Effector CD8-positive, alpha-beta T cell (primary cell): Measurements from ENCODE around the gene PGGT1B.

Source experiments
- DNase-seq: peaks from one replicate; lab custom pipeline; 2025; lab: John Stamatoyannopoulos, UW
- total RNA-seq, 4 experiments: gene quantifications; one replicate each; lab custom pipeline; 2026; lab: John Stamatoyannopoulos, UW

The PGGT1B gene
- total RNA-seq = 37.9 to 57.5 (median 50.7) reads per million in 4 experiments

- DNase-seq = peak; percentile 40
These were observed at the start of gene PGGT1B for GRCh38 chr5:115262321-115263077. PGGT1B (minus strand) TSS chr5:115262877; CDS start chr5:115262851, 26 bp downstream.

- DNase-seq = no peak
These were observed 47.2 kb upstream of the PGGT1B start for GRCh38 chr5:115309751-115310370.

GRCh38 chr5:115308815-115309214 lies 46.1 kb upstream of the PGGT1B start:
- DNase-seq = no peak

DNA sequence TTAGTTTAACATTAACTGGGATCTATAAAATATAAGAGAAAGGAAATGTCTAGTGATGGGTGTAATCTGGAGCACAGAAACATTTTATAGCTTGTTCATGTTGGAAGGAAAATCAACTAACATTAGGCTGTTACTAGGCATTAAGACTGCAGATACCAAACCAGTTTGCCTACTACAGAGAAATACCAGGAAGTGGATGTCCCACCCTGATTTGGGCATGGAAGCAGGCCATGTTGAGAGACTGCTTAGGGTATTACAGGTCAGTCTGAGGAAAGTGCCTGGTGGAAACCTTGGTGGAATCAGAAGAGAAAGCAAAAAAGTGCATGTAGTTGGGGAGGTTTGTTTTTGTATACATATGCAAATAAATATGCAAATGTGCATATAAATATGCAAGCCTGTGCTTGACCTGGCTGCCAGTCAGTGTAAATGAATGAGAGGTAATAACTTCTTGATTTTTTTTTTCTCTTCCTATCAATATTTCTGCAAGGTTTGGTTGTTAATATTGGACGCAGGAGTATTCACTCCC lies 43.4 kb upstream of the PGGT1B start:
- no peak for DNase-seq

DNA sequence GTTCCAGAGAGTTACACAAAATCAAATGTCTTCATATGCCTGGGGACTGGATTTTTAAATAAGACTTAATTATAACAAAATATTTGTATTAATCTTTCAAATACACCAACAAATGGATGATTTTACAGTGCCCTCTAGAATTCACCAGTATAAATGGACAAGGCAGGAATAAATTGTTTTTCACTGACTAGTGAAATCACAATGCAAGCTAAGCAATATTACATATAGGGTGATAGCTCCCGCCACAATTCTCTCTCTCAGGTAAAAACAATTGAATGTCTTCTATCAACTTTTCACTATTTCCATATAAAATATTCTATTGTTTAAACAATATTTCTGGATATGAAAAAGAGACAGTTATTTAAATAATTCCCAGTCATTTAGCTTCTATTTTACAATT lies 41.8 kb upstream of the PGGT1B start:
- no peak for DNase-seq

GRCh38 chr5:115298811-115299210 lies 36.1 kb upstream of the PGGT1B start:
- DNase-seq = no peak

DNA sequence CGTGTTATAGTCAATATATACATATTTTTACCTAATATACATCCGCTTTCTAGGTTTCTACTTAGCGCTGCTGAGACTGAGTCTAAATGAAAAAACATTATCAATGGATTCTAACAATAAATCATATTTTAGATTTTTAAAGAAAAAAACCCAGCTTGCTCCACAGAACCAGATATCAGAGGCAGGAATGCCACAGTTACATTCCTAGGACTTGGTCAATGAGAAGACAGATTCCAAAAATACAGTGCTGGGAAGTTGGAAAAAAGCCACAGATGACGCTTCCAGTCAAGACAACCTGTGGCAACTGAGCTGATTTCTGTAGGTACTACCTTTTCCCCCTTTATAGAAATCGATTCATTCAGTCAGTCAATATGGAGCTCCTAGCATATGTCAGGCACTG lies 34.4 kb upstream of the PGGT1B start:
- DNase-seq = no peak

DNA sequence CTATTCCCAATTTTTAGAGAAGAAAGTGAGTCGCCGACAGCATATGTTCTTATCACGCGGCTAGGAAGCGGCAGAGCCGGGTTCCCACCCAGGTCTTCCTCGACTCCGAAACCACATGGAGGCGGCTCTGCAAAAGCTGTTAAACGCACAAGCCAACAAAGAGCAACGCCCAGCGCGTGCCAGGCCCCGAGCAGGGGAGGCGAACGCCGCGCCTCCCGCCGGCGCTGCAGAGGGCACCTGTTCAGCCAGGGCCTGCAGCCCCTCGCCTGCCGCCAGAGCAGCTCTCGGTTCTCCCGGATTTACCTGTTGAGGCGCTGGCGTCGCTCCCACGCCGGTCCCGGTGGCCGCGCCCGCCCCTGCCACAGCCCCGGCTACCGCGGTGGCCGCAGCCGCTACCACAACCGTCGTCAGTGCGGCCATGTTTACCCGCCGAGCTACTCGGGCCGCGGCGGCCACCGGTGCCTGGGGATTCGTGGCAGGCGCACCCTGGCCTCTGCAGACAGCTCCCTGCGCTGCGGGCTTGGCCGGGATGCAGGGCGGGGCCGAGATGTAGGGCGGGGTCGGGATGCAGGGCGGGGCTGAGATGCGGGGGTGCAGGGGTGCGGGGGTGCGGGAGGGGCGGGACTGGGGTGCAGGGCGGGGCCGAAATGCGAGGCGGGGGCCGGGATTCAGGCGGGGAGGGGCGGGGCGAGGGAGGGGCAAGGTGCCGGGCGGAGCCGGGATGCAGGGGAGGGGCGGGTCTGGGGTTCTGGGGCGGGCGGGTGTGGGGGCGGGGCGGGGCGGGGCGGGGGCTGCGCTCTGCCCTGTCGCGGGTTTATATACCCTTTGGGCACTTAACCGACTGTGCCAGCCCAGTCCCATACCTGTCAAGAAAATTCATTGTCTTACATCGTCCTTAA lies 33.7 kb upstream of the PGGT1B start, which contains the start of gene CCDC112:
Gene CCDC112 (minus strand): TSS at position 531 of the 899 bp plus-strand sequence. CDS start 111 bp downstream, at position 420.
- DNase-seq = peak; percentile 74

DNA sequence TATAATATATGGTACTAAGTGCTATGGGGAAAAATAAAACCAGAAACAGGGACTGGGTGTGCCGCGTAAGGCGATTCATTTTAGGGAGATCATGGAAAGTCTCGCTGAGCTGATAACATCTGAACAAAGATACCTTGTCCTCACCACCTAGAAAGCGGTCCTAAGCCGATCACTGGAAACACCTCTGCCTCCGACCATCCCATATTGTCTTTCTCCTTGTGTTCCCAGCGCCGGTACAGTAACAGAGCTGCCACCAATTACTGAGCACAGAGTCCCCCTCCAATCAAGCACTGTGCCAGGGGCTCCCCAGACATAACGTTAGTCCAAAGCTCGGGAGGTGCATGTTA lies 33.1 kb upstream of the PGGT1B start:
- DNase-seq = no peak

DNA sequence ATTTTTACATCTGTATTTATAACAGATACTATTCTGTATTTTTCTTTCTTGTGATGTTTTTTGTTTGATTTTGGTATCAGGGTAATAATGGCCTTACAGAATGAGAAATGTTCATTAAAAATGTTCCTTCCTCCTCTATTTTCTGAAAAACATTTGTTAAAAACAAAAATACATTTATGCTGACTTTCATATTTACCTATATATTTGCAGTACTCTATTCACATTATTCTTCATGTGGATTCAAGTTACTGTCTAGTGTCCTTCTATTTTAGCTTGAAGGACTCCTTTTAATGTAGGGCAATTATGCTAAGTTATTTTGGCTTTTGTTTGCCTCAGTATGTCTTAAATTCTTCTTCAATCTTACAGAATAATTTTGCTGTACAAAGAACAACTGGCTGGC lies 28.7 kb upstream of the PGGT1B start:
- no peak for DNase-seq

GRCh38 chr5:115289104-115289503 lies 26.4 kb upstream of the PGGT1B start:
- DNase-seq = no peak

DNA sequence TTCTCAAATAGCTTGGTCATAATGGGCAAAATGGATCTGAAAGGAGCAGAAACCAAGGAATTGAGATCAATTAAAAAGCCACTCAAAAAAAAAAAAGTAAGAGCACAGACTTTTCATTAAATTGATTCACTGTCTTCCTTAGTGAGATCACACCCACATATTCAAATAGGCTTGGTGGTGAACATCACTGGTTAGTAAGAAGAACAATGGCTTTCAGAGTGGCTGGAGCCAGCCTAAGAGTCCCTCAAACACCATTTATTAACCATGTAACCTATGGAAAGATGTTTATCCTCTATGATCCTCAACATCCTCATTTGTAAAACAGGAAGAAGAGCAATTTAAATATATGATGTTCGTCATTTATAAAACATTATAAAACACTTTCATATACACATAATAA lies 21.3 kb upstream of the PGGT1B start:
- no peak for DNase-seq

GRCh38 chr5:115282131-115282530 lies 19.5 kb upstream of the PGGT1B start:
- no peak for DNase-seq

DNA sequence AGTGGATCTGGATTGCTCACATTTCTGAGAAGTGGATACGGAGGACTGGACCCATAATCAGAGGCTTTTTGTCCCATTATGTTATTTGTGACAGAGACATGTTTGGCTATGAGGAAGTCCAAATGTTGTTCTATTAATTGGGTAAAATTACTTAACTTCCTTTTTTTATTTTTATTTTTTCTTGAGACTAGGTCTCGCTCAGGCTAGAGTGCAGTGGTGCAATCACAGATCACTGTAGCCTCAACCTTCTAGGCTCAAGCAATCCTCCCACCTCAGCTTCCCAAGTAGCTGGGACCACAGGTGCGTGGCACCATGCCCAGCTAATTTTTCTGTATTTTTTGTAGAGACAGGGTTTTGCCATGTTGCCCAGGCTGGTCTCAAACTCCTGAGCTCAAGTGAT lies 11.9 kb upstream of the PGGT1B start:
- no peak for DNase-seq

DNA sequence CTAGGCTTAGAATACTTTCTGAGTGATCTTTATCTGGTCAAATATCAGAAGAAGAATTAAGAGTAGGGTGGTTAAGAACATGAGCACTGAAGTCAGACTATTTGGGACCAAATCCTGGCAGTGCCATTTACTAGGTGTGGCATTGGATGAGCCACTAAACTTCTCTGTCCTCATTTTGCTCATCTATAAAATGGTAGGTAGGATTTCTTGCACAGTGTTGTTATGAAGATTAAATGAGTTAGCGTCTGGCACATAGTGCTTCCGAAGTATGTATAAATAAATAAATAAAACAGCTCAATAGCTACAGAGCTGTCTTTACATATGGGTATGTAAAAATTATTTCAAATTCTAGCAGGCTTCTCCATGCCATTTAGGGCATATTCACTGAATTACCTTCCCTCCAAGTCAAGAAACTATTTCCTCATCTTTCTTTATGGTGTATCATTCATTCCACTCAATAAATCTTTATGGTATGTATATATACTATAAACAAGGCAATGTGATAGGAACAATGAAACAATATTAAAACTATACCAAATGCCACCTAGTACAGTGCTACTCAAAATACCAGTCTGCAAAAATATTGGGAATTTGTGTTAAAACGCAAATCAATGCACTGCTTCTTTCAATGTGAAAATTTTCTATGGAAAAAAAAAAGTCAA lies 9.8 kb upstream of the PGGT1B start:
- no peak for DNase-seq

GRCh38 chr5:115271295-115272050 lies 8.8 kb upstream of the PGGT1B start:
- DNase-seq = no peak

- DNase-seq = no peak
These were observed 4.9 kb upstream of the PGGT1B start for GRCh38 chr5:115267617-115268016.

DNA sequence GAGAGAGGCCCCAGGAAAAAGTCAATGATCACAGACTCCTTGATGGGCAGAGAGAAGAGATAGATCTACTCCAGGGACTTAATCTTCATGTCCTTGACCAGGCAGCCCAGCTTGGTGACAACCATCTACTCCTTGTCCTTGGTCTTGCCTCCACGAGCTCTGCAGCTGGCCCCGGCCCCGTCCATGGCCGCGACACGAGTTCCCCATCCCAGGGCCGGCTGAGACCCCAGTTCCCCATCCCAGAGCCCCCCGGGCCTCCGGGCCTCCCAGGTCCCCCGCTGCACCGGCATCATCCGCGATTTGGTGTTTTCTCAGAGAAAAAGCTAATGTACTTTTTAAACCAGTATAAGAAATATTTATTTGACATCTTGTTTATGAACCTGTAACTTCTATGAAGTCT lies 2.5 kb upstream of the PGGT1B start:
- no peak for DNase-seq

- no peak for DNase-seq
These were observed 2.1 kb upstream of the PGGT1B start for GRCh38 chr5:115264786-115265185.

DNA sequence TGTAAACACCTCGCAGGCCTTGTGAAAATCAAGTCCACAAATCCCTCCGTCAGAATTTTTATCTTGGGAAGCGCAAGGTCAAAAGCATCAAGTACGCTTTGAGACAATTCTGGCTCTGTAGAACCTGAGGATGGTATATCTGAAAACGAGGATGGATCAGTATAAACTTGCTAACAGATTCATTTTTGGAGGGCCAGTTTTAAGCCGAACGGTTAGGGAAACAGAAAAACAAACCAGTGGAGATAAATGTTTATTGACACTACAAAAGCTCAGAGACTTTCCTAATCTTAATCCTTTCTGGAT lies 352 bp upstream of the PGGT1B start:
- no peak for DNase-seq

- no peak for DNase-seq
These were observed 711 bp downstream of the PGGT1B start for GRCh38 chr5:115262011-115262320.
